ENCODE results near the gene KLHL26.

Gene KLHL26

GRCh38 chr19:18718846-18719458, 82.1 kb downstream of the KLHL26 start:
- DNase-seq (ENCODE audit: low read depth): no peak

- DNase-seq (ENCODE audit: low read depth): no peak
These were observed 82.7 kb downstream of the KLHL26 start for GRCh38 chr19:18719541-18719940.
